Liver (tissue), 9 donors: Measurements from ENCODE around the gene FTCD. TPM values are rescaled to one million over a fixed set of nuclear protein-coding genes. Genes with fewer than 3 reads are reported as not detected.

Source experiments
- DNase-seq: peaks from one replicate; pipeline ENCODE4 v3.0.0-alpha.2; 2017; ENCODE audit warnings: low spot score
- H3K27ac ChIP-seq, 2 donors: one replicate each; pipeline ENCODE4 v1.7.0; 2013; ENCODE audit warnings: inconsistent platforms in 2 of 2, low read length in 2 of 2, control low read depth in 1 of 2, low read depth in 1 of 2, mild to moderate bottlenecking in 1 of 2
- H3K27me3 ChIP-seq, 4 donors: one replicate each; pipeline versions ENCODE4 v1.6.1 to v1.7.0; 2013; ENCODE audit warnings: low read length in 3 of 4, inconsistent platforms in 1 of 4, mild to moderate bottlenecking in 1 of 4, moderate library complexity in 1 of 4; ENCODE audit not compliant: control insufficient read depth in 4 of 4, insufficient read depth in 4 of 4
- H3K36me3 ChIP-seq, 4 donors: one replicate each; pipeline versions ENCODE4 v1.6.1 to v1.7.0; 2013; ENCODE audit warnings: low read length in 3 of 4, mild to moderate bottlenecking in 3 of 4, low read depth in 1 of 4, moderate library complexity in 1 of 4; ENCODE audit not compliant: control insufficient read depth in 4 of 4, insufficient read depth in 3 of 4
- H3K4me1 ChIP-seq, 4 donors: one replicate each; pipeline versions ENCODE4 v1.6.1 to v1.7.0; 2013; ENCODE audit warnings: low read length in 3 of 4, mild to moderate bottlenecking in 3 of 4, moderate library complexity in 1 of 4; ENCODE audit not compliant: control insufficient read depth in 4 of 4, insufficient read depth in 4 of 4
- H3K4me3 ChIP-seq, 3 donors: one replicate each; pipeline versions ENCODE4 v1.6.1 to v1.7.0; 2013; ENCODE audit warnings: low read length in 3 of 3, control low read depth in 1 of 3, low read depth in 1 of 3, mild to moderate bottlenecking in 1 of 3
- H3K9ac ChIP-seq, 2 donors: one replicate each; pipeline ENCODE4 v1.7.0; 2013; ENCODE audit warnings: low read length in 2 of 2, mild to moderate bottlenecking in 2 of 2, moderate library complexity in 2 of 2, control low read depth in 1 of 2, low read depth in 1 of 2
- H3K9me3 ChIP-seq, 4 donors: one replicate each; pipeline versions ENCODE4 v1.6.1 to v1.7.0; 2013; ENCODE audit warnings: low read length in 3 of 4; ENCODE audit not compliant: control insufficient read depth in 4 of 4
- EGR1 ChIP-seq, 2 donors: IDR thresholded peaks; 2 replicates each; pipeline ENCODE4 v1.6.1; 2016 to 2018; ENCODE audit warnings: antibody characterized with exemption in 2 of 2, low read depth in 2 of 2
- FOXA2 ChIP-seq: IDR thresholded peaks from 2 replicates; pipeline ENCODE4 v1.6.1; 2016; ENCODE audit warnings: antibody characterized with exemption
- GABPA ChIP-seq, 2 donors: IDR thresholded peaks in 1 of 2; conservative IDR thresholded peaks in 1 of 2; 2 replicates each; pipeline ENCODE4 v1.6.1; 2016; ENCODE audit warnings: antibody characterized with exemption in 2 of 2, mild to moderate bottlenecking in 1 of 2, moderate library complexity in 1 of 2
- HNF4G ChIP-seq: IDR thresholded peaks from 2 replicates; pipeline ENCODE4 v1.6.1; 2016; ENCODE audit warnings: antibody characterized with exemption
- JUND ChIP-seq, 2 donors: IDR thresholded peaks; 2 replicates each; pipeline ENCODE4 v1.6.1; 2016; ENCODE audit warnings: antibody characterized with exemption in 2 of 2
- RAD21 ChIP-seq, 2 donors: IDR thresholded peaks; 2 replicates each; pipeline ENCODE4 v1.6.1; 2016; ENCODE audit warnings: antibody characterized with exemption in 2 of 2, mild to moderate bottlenecking in 2 of 2
- REST ChIP-seq: IDR thresholded peaks from 2 replicates; pipeline ENCODE4 v1.6.1; 2016; ENCODE audit warnings: antibody characterized with exemption, mild to moderate bottlenecking
- RXRA ChIP-seq, 2 donors: IDR thresholded peaks; 2 replicates each; pipeline ENCODE4 v1.6.1; 2017 to 2018; ENCODE audit warnings: antibody characterized with exemption in 2 of 2, mild to moderate bottlenecking in 1 of 2
- TAF1 ChIP-seq: conservative IDR thresholded peaks from 2 replicates; pipeline ENCODE4 v1.6.1; 2016; ENCODE audit warnings: antibody characterized with exemption, mild to moderate bottlenecking
- YY1 ChIP-seq: IDR thresholded peaks from 2 replicates; pipeline ENCODE4 v1.6.1; 2016; ENCODE audit warnings: antibody characterized with exemption, mild to moderate bottlenecking
- WGBS: extraction: QIAGEN DNeasy Blood & Tissue Kit; methylation state at CpG from one replicate; pipeline ENCODE4 v1.1.7; 2013; 5-methylcytosine and 5-hydroxymethylcytosine counted together
- polyA plus RNA-seq, 2 donors: library from polyadenylated mRNA; stranded (reverse) in 1 of 2; unstranded in 1 of 2; fragments of 200-250 nt in 1 of 2; fragments of >200 nt in 1 of 2; fragmentation: Nextera tagmentation in 1 of 2; extraction: Ambion mirVana in 1 of 2; gene quantifications; one replicate each; pipeline versions ENCODE4 v1.2.1 to v1.2.3, GENCODE V29; 2013 to 2015
- total RNA-seq, 2 donors: library from RNA; depleted of rRNA; stranded (reverse); fragments of >200 nt; gene quantifications; one replicate each; pipeline ENCODE4 v1.2.3, GENCODE V29; 2014
- TF ChIP-seq, protein P1 (sequence below): IDR thresholded peaks from 2 replicates; pipeline ENCODE4 v1.6.1; 2016; ENCODE audit warnings: antibody characterized with exemption
- TF ChIP-seq, protein P2 (sequence below): IDR thresholded peaks from 2 replicates; pipeline ENCODE4 v1.6.1; 2016; ENCODE audit warnings: antibody characterized with exemption
- donor health status: healthy.
- donor health status: healthy.
- donor health status: healthy.
- donor health status: healthy.
- donor health status: healthy.

Gene FTCD
- total and polyA plus RNA-seq, 4 donors: 130 to 182 (median 173) TPM

GRCh38 chr21:46093668-46094400 lies 61.5 kb downstream of the FTCD start (continued):
- TF ChIP-seq EGR1 (IDR thresholded peaks at IDR 0.05; ENCODE audit: low read depth in 2 of 2): no peak
- TF ChIP-seq REST: no peak
- TF ChIP-seq RXRA (IDR thresholded peaks at IDR 0.05): no peak

- H3K4me3 ChIP-seq: no peak overlapping the region
- H3K9ac ChIP-seq: no peak overlapping the region
- no peaks in the 10 kb centered on the region for H3K36me3 ChIP-seq
- no peaks in the 10 kb centered on the region for H3K27me3 ChIP-seq
- 85% methylated on average over 11 of the region's 11 CpGs for WGBS
- DNase-seq: no peak
- TF ChIP-seq FOXA2: no peak
- H3K9me3 ChIP-seq: no peaks in the 10 kb centered on the region
- H3K27ac ChIP-seq: peak overlapping the region; percentile 51 to 59
- peaks cover 0 to 1% (median 0%) of the 10 kb centered on the region in 4 donors for H3K4me1 ChIP-seq
Measured at GRCh38 chr21:46092811-46093667, 62.3 kb downstream of the FTCD start.

- Histone ChIP-seq H3K27ac (peak overlapping the region; percentile 19 to 21), H3K9ac (no peak overlapping the region), H3K9me3 (no peaks in the 10 kb centered on the region), H3K4me3 (no peak overlapping the region), H3K27me3 (no peaks in the 10 kb centered on the region), H3K4me1 (no peaks in the 10 kb centered on the region), H3K36me3 (no peaks in the 10 kb centered on the region)
- TF ChIP-seq YY1 (no peak), JUND (IDR thresholded peaks at IDR 0.05) (peak in 1 of 2 donors; percentile 45)
- 79% methylated on average over 23 of the region's 23 CpGs for whole genome bisulfite sequencing
- DNase-seq: no peak
Measured at GRCh38 chr21:46092026-46092764, 63.2 kb downstream of the FTCD start.

DNA sequence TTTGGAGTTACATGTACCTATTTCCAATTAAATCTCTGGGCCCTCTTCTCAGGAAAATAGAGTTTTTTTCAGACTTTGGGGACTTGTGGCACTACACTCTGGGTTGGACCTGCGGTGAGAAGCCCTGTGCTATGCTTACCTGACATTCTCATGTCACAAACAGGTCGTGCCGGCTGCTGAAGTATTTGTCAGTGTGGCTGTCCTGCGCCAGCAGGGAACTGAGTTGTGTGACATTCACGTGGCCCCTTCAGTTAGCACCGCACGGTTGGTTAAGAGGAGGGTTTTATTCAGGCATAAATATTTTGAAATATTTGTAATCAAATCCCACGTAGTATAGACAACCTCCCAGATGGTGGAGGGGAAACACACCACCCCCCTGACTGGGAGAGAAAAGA lies 63.8 kb downstream of the FTCD start:
- WGBS: 90% methylated on average over 8 of the region's 8 CpGs
- H3K4me3 ChIP-seq: no peak overlapping the region
- peak overlapping the region in 1 of 2 donors; percentile 21 for H3K27ac ChIP-seq
- H3K9me3 ChIP-seq: no peaks in the 10 kb centered on the region
- DNase-seq: no peak
- no peak overlapping the region for H3K9ac ChIP-seq
- H3K36me3 ChIP-seq: no peaks in the 10 kb centered on the region
- H3K4me1 ChIP-seq: no peaks in the 10 kb centered on the region
- H3K27me3 ChIP-seq: no peaks in the 10 kb centered on the region
- no peak for TF ChIP-seq RXRA (IDR thresholded peaks at IDR 0.05)
- TF ChIP-seq, protein P1, sequence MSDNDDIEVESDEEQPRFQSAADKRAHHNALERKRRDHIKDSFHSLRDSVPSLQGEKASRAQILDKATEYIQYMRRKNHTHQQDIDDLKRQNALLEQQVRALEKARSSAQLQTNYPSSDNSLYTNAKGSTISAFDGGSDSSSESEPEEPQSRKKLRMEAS: no peak
- TF ChIP-seq EGR1 (IDR thresholded peaks at IDR 0.05; ENCODE audit: low read depth in 2 of 2): no peak
- TF ChIP-seq GABPA (IDR thresholded peaks at IDR 0.05 in 1 of 2, conservative IDR thresholded peaks at IDR 0.05 in 1 of 2): no peak
- no peak for TF ChIP-seq FOXA2
- TF ChIP-seq, protein P2, sequence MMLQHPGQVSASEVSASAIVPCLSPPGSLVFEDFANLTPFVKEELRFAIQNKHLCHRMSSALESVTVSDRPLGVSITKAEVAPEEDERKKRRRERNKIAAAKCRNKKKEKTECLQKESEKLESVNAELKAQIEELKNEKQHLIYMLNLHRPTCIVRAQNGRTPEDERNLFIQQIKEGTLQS: no peak
- TF ChIP-seq RAD21 (IDR thresholded peaks at IDR 0.05): no peak
- no peak for TF ChIP-seq JUND (IDR thresholded peaks at IDR 0.05)
- no peak for TF ChIP-seq TAF1
- no peak for TF ChIP-seq REST
- TF ChIP-seq HNF4G: no peak
